ENCODE data around the gene FBXO24. TPM values are rescaled to one million over a fixed set of nuclear protein-coding genes. Genes with fewer than 3 reads are reported as not detected.

Gene FBXO24
- total and polyA plus RNA-seq, 4 donors: 0.25 to 1.3 (median 0.33) TPM

- no peak for ATAC-seq (ENCODE audit: insufficient read depth, low FRiP score)
- H3K27ac ChIP-seq (ENCODE audit: low read depth in 1 of 2, low read length in 1 of 2): no peak overlapping the region
These were observed 20.2 kb downstream of the FBXO24 start for GRCh38 chr7:100606313-100606712.

GRCh38 chr7:100607111-100607510, 21.0 kb downstream of the FBXO24 start:
- Histone ChIP-seq H3K4me1 (ENCODE audit: control insufficient read depth in 5 of 5, insufficient read depth in 5 of 5, low read length in 5 of 5) (peaks cover 0 to 23% (median 5%) of the 10 kb centered on the region in 5 donors), H3K9ac (ENCODE audit: insufficient read depth in 1 of 2, low read length in 2 of 2) (no peak overlapping the region), H3K27me3 (ENCODE audit: control insufficient read depth in 3 of 3, insufficient read depth in 3 of 3, low read length in 2 of 3) (no peaks in the 10 kb centered on the region), H3K4me3 (no peak overlapping the region), H3K27ac (ENCODE audit: low read depth in 1 of 2, low read length in 1 of 2) (no peak overlapping the region), H3K9me3 (ENCODE audit: control insufficient read depth in 4 of 4, insufficient read depth in 3 of 4, low read length in 3 of 4) (no peaks in the 10 kb centered on the region), H3K36me3 (ENCODE audit: control insufficient read depth in 4 of 4, insufficient read depth in 4 of 4, low read length in 4 of 4) (peaks cover 0 to 7% (median 0%) of the 10 kb centered on the region in 4 donors)
- TF ChIP-seq CTCF (IDR thresholded peaks at IDR 0.05; ENCODE audit: control extremely low read depth, extremely low read depth): no peak
- ATAC-seq (ENCODE audit: insufficient read depth, low FRiP score) (no peak), DNase-seq (no peak)
- 94 to 95% methylated on average over 8 of the region's 8 CpGs for WGBS, 2 donors

More at GRCh38 chr7:100606313-100606712, 20.2 kb downstream of the FBXO24 start:
- TF ChIP-seq CTCF (IDR thresholded peaks at IDR 0.05; ENCODE audit: control extremely low read depth, extremely low read depth): no peak
- Histone ChIP-seq H3K9ac (ENCODE audit: insufficient read depth in 1 of 2, low read length in 2 of 2) (no peak overlapping the region), H3K27me3 (ENCODE audit: control insufficient read depth in 3 of 3, insufficient read depth in 3 of 3, low read length in 2 of 3) (no peaks in the 10 kb centered on the region), H3K9me3 (ENCODE audit: control insufficient read depth in 4 of 4, insufficient read depth in 3 of 4, low read length in 3 of 4) (no peaks in the 10 kb centered on the region), H3K4me3 (no peak overlapping the region), H3K36me3 (ENCODE audit: control insufficient read depth in 4 of 4, insufficient read depth in 4 of 4, low read length in 4 of 4) (peaks cover 0 to 7% (median 0%) of the 10 kb centered on the region in 4 donors), H3K4me1 (ENCODE audit: control insufficient read depth in 5 of 5, insufficient read depth in 5 of 5, low read length in 5 of 5) (peaks cover 0 to 29% (median 5%) of the 10 kb centered on the region in 5 donors)
- WGBS, 2 donors: 91 to 96% methylated on average over 12 of the region's 12 CpGs
- DNase-seq: no peak

GRCh38 chr7:100609958-100610357, 23.8 kb downstream of the FBXO24 start:
- Histone ChIP-seq H3K9me3 (ENCODE audit: control insufficient read depth in 4 of 4, insufficient read depth in 3 of 4, low read length in 3 of 4) (no peaks in the 10 kb centered on the region), H3K36me3 (ENCODE audit: control insufficient read depth in 4 of 4, insufficient read depth in 4 of 4, low read length in 4 of 4) (peaks cover 0 to 9% (median 4%) of the 10 kb centered on the region in 4 donors), H3K4me1 (ENCODE audit: control insufficient read depth in 5 of 5, insufficient read depth in 5 of 5, low read length in 5 of 5) (peaks cover 0 to 17% (median 8%) of the 10 kb centered on the region in 5 donors), H3K27me3 (ENCODE audit: control insufficient read depth in 3 of 3, insufficient read depth in 3 of 3, low read length in 2 of 3) (no peaks in the 10 kb centered on the region), H3K9ac (ENCODE audit: insufficient read depth in 1 of 2, low read length in 2 of 2) (no peak overlapping the region), H3K27ac (ENCODE audit: low read depth in 1 of 2, low read length in 1 of 2) (no peak overlapping the region), H3K4me3 (no peak overlapping the region)
- ATAC-seq (ENCODE audit: insufficient read depth, low FRiP score): no peak
- no peak for TF ChIP-seq CTCF (IDR thresholded peaks at IDR 0.05; ENCODE audit: control extremely low read depth, extremely low read depth)
- 86 to 98% methylated on average over 4 to 5 of the region's 5 CpGs for whole genome bisulfite sequencing, 2 donors
- no peak for DNase-seq

Measured in lung (tissue), 12 donors.